Common myeloid progenitor, CD34-positive (primary cell): ENCODE results near the gene SEMA4D.
A peak's percentile ranks its signal among the peaks of the same experiment; 100 is the strongest.

Experiments
- CTCF ChIA-PET: fragments of 350-600 bp; sonication (Branson Sonifier 250); formaldehyde crosslinking; loops from one replicate; lab custom pipeline; 2021; ENCODE audit warnings: antibody characterized with exemption; lab: Charles Lee
- POLR2A ChIA-PET: fragments of 350-600 bp; sonication (Branson Sonifier 250); formaldehyde crosslinking; loops from one replicate; lab custom pipeline; 2021; ENCODE audit warnings: antibody characterized with exemption; lab: Charles Lee
- DNase-seq, 3 donors: peaks; one replicate each; pipeline versions ENCODE4 v3.0.0 to v3.0.0-alpha.2; 2013
- H3K27ac ChIP-seq, 2 experiments: 1 replicate in 1 of 2; 2 replicates in 1 of 2; pipeline ENCODE4 v1.7.0; 2013; ENCODE audit warnings: inconsistent platforms in 2 of 2, low read length in 2 of 2, mild to moderate bottlenecking in 2 of 2, low read depth in 1 of 2, moderate library complexity in 1 of 2; ENCODE audit not compliant: severe bottlenecking in 2 of 2, insufficient read depth in 1 of 2, poor library complexity in 1 of 2
- H3K27me3 ChIP-seq, 5 experiments: replicated peaks in 2 of 5; 1 replicate in 3 of 5; 2 replicates in 2 of 5; pipeline versions ENCODE4 v1.6.1 to v1.7.0; 2013; ENCODE audit warnings: low read length in 4 of 5, mild to moderate bottlenecking in 2 of 5, moderate library complexity in 2 of 5, inconsistent platforms in 1 of 5; ENCODE audit not compliant: insufficient read depth in 5 of 5, control insufficient read depth in 4 of 5
- H3K36me3 ChIP-seq, 4 experiments: 1 replicate in 2 of 4; 2 replicates in 2 of 4; pipeline versions ENCODE4 v1.6.1 to v1.7.0; 2013; ENCODE audit warnings: low read length in 3 of 4, control low read depth in 1 of 4, mild to moderate bottlenecking in 1 of 4; ENCODE audit not compliant: control insufficient read depth in 4 of 4, insufficient read depth in 4 of 4
- H3K4me1 ChIP-seq, 4 experiments: 1 replicate in 3 of 4; 2 replicates in 1 of 4; pipeline versions ENCODE4 v1.6.1 to v1.7.1; 2013; ENCODE audit warnings: low read length in 3 of 4, mild to moderate bottlenecking in 3 of 4, control low read depth in 1 of 4, inconsistent platforms in 1 of 4, moderate library complexity in 1 of 4; ENCODE audit not compliant: control insufficient read depth in 4 of 4, insufficient read depth in 4 of 4; ENCODE audit errors: control extremely low read depth in 1 of 4
- H3K4me3 ChIP-seq, 7 experiments: 1 replicate in 4 of 7; 2 replicates in 3 of 7; pipeline versions ENCODE4 v1.5.1 to v1.7.0; 2013; ENCODE audit warnings: mild to moderate bottlenecking in 7 of 7, low read length in 6 of 7, moderate library complexity in 6 of 7, inconsistent platforms in 2 of 7, low read depth in 2 of 7, control low read depth in 1 of 7; ENCODE audit not compliant: insufficient read depth in 4 of 7, control insufficient read depth in 1 of 7; ENCODE audit errors: extremely low read depth in 1 of 7
- H3K9me3 ChIP-seq, 5 experiments: 1 replicate in 4 of 5; 2 replicates in 1 of 5; pipeline versions ENCODE4 v1.6.1 to v1.7.1; 2013; ENCODE audit warnings: low read length in 4 of 5, mild to moderate bottlenecking in 2 of 5, inconsistent platforms in 1 of 5, low read depth in 1 of 5, moderate library complexity in 1 of 5; ENCODE audit not compliant: control insufficient read depth in 4 of 5, insufficient read depth in 2 of 5; ENCODE audit errors: control extremely low read depth in 1 of 5
- WGBS: methylation state at CpG from one replicate; pipeline ENCODE4 v1.1.5; 2013; ENCODE audit not compliant: insufficient coverage; 5-methylcytosine and 5-hydroxymethylcytosine counted together

The SEMA4D gene

GRCh38 chr9:89542401-89543021 is 44.6 kb upstream of the SEMA4D start:
- Histone ChIP-seq H3K36me3 (no peaks in the 10 kb centered on the region), H3K4me3 (no peak overlapping the region), H3K27ac (no peak overlapping the region), H3K27me3 (no peaks in the 10 kb centered on the region), H3K4me1 (peaks cover under 1 to 31% (median 3%) of the 10 kb centered on the region in 4 experiments), H3K9me3 (peaks cover 0 to 10% (median 3%) of the 10 kb centered on the region in 5 experiments)
- 92% methylated on average over 11 of the region's 11 CpGs for WGBS
- DNase-seq = no peak
- ChIA-PET POLR2A (interaction anchor here (1.1 kb wide), 1 partner anchor 12 kb away, joined by 3 read pairs; no protein-coding TSS in a partner anchor), CTCF (interaction anchor here (1.1 to 2.5 kb wide), 5 partner anchors 13 to 167 kb away, joined by 3 to 14 read pairs (median 5); no protein-coding TSS in a partner anchor)

- H3K4me1 ChIP-seq = peaks cover 4 to 39% (median 9%) of the 10 kb centered on the region in 4 experiments
- POLR2A ChIA-PET = interaction anchor here (1.1 kb wide), 1 partner anchor 13 kb away, joined by 3 read pairs; no protein-coding TSS in a partner anchor
- no peak for DNase-seq
- CTCF ChIA-PET = interaction anchor here (2.5 kb wide), 1 partner anchor 113 kb away, joined by 6 read pairs; no protein-coding TSS in a partner anchor
- WGBS = 100% methylated on average over 3 of the region's 3 CpGs
- no peaks in the 10 kb centered on the region for H3K27me3 ChIP-seq
- peaks cover 0 to 9% (median 3%) of the 10 kb centered on the region in 5 experiments for H3K9me3 ChIP-seq
- no peaks in the 10 kb centered on the region for H3K36me3 ChIP-seq
- no peak overlapping the region for H3K27ac ChIP-seq
- no peak overlapping the region for H3K4me3 ChIP-seq
These were observed 43.9 kb upstream of the SEMA4D start for GRCh38 chr9:89541798-89542197.

GRCh38 chr9:89539374-89539773 is 41.5 kb upstream of the SEMA4D start:
- Histone ChIP-seq H3K27me3 (no peaks in the 10 kb centered on the region), H3K36me3 (no peaks in the 10 kb centered on the region), H3K4me3 (no peak overlapping the region), H3K27ac (no peak overlapping the region), H3K4me1 (peaks cover 12 to 62% (median 30%) of the 10 kb centered on the region in 4 experiments), H3K9me3 (no peaks in the 10 kb centered on the region)
- DNase-seq = no peak
- ChIA-PET POLR2A (no interaction called here), CTCF (interaction anchor here (0.6 to 3.7 kb wide), 4 partner anchors 10 to 603 kb away, joined by 3 to 27 read pairs (median 3); no protein-coding TSS in a partner anchor)
- WGBS = 95% methylated on average over 6 of the region's 8 CpGs

- H3K4me1 ChIP-seq = peaks cover 12 to 65% (median 31%) of the 10 kb centered on the region in 4 experiments
- DNase-seq = no peak
- no peaks in the 10 kb centered on the region for H3K36me3 ChIP-seq
- H3K27ac ChIP-seq = no peak overlapping the region
- 100% methylated on average over 5 of the region's 9 CpGs for WGBS
- H3K4me3 ChIP-seq = no peak overlapping the region
- ChIA-PET CTCF (interaction anchor here (1.2 to 3.7 kb wide), 3 partner anchors 10 to 69 kb away, joined by 3 to 27 read pairs (median 3); no protein-coding TSS in a partner anchor), POLR2A (no interaction called here)
- no peaks in the 10 kb centered on the region for H3K9me3 ChIP-seq
- no peaks in the 10 kb centered on the region for H3K27me3 ChIP-seq
These were observed 41.0 kb upstream of the SEMA4D start for GRCh38 chr9:89538871-89539270.

- Histone ChIP-seq H3K36me3 (no peaks in the 10 kb centered on the region), H3K27ac (peak overlapping the region; percentile 8 to 10), H3K9me3 (no peaks in the 10 kb centered on the region), H3K4me3 (no peak overlapping the region), H3K27me3 (no peaks in the 10 kb centered on the region), H3K4me1 (peaks cover 11 to 69% (median 30%) of the 10 kb centered on the region in 4 experiments)
- WGBS = 93% methylated on average over 3 of the region's 4 CpGs
- ChIA-PET POLR2A (no interaction called here), CTCF (interaction anchor here (1.0 to 3.7 kb wide), 3 partner anchors 12 to 18 kb away, joined by 4 to 27 read pairs (median 5); no protein-coding TSS in a partner anchor)
- no peak for DNase-seq
These were observed 39.3 kb upstream of the SEMA4D start for GRCh38 chr9:89537166-89537565.

GRCh38 chr9:89536600-89536999 is 38.7 kb upstream of the SEMA4D start:
- DNase-seq = peak in 1 of 3 donors; percentile 25
- Histone ChIP-seq H3K27ac (peak overlapping the region; percentile 8 to 10), H3K4me1 (peaks cover 10 to 70% (median 30%) of the 10 kb centered on the region in 4 experiments), H3K9me3 (no peaks in the 10 kb centered on the region), H3K36me3 (no peaks in the 10 kb centered on the region), H3K27me3 (no peaks in the 10 kb centered on the region), H3K4me3 (peak overlapping the region in 1 of 7 experiments; percentile 59)
- POLR2A ChIA-PET = interaction anchor here (0.8 kb wide), 1 partner anchor 17 kb away, joined by 4 read pairs; no protein-coding TSS in a partner anchor
- CTCF ChIA-PET = interaction anchor here (1.5 kb wide), 1 partner anchor 12 kb away, joined by 5 read pairs; no protein-coding TSS in a partner anchor
- 90% methylated on average over 2 of the region's 5 CpGs for WGBS
